Astrocyte (in vitro differentiated cells and primary cell): ENCODE results near the gene CARD10.

Experiments used
- EZH2 ChIP-seq: IDR thresholded peaks from 2 replicates; pipeline ENCODE4 v1.6.1; 2012; ENCODE audit warnings: mild to moderate bottlenecking, low read length, inconsistent platforms; ENCODE audit not compliant: insufficient read depth
- TF ChIP-seq, protein P1 (sequence below): IDR thresholded peaks from 2 replicates; pipeline ENCODE4 v1.5.1; 2011; ENCODE audit warnings: low read depth, mild to moderate bottlenecking, inconsistent platforms, low read length, moderate library complexity; ENCODE audit not compliant: insufficient read depth

GRCh38 chr22:37518509-37519267 is 527 bp downstream of the CARD10 start:
- no peak for TF ChIP-seq EZH2
- TF ChIP-seq, protein P1, sequence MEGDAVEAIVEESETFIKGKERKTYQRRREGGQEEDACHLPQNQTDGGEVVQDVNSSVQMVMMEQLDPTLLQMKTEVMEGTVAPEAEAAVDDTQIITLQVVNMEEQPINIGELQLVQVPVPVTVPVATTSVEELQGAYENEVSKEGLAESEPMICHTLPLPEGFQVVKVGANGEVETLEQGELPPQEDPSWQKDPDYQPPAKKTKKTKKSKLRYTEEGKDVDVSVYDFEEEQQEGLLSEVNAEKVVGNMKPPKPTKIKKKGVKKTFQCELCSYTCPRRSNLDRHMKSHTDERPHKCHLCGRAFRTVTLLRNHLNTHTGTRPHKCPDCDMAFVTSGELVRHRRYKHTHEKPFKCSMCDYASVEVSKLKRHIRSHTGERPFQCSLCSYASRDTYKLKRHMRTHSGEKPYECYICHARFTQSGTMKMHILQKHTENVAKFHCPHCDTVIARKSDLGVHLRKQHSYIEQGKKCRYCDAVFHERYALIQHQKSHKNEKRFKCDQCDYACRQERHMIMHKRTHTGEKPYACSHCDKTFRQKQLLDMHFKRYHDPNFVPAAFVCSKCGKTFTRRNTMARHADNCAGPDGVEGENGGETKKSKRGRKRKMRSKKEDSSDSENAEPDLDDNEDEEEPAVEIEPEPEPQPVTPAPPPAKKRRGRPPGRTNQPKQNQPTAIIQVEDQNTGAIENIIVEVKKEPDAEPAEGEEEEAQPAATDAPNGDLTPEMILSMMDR, result no peak
